Neuronal stem cell (in vitro differentiated cells): ENCODE measurements around the gene LSR.
"Not testable (repeated sequence)": the region's sequence is repeated elsewhere in the genome, so short reads cannot be mapped to it uniquely, and the experiment has no call there.

Experiments
- DNase-seq: peaks from one replicate; pipeline ENCODE4 v3.0.0-alpha.2; 2013; ENCODE audit warnings: low spot score
- H2AFZ ChIP-seq: one replicate; pipeline ENCODE4 v1.6.1; 2013; ENCODE audit warnings: mild to moderate bottlenecking, low read length, inconsistent platforms
- H2AK5ac ChIP-seq: 2 replicates; pipeline ENCODE4 v1.6.1; 2013; ENCODE audit warnings: low read depth, mild to moderate bottlenecking, inconsistent platforms, low read length, moderate library complexity, mixed read lengths
- H2BK120ac ChIP-seq: 2 replicates; pipeline ENCODE4 v1.6.1; 2013; ENCODE audit warnings: low read depth, mild to moderate bottlenecking, inconsistent platforms, low read length, moderate library complexity, mixed read lengths
- H2BK12ac ChIP-seq: one replicate; pipeline ENCODE4 v1.6.1; 2013; ENCODE audit warnings: low read length, inconsistent platforms
- H2BK15ac ChIP-seq: 2 replicates; pipeline ENCODE4 v1.6.1; 2013; ENCODE audit warnings: mild to moderate bottlenecking, low read length, inconsistent platforms, mixed read lengths
- H2BK5ac ChIP-seq: one replicate; pipeline ENCODE4 v1.6.1; 2013; ENCODE audit warnings: inconsistent platforms, mild to moderate bottlenecking, low read length, moderate library complexity
- H3K14ac ChIP-seq: one replicate; pipeline ENCODE4 v1.6.1; 2013; ENCODE audit warnings: low read length, inconsistent platforms
- H3K18ac ChIP-seq: 2 replicates; pipeline ENCODE4 v1.6.1; 2013; ENCODE audit warnings: low read length, inconsistent platforms
- H3K23ac ChIP-seq: 2 replicates; pipeline ENCODE4 v1.6.1; 2013; ENCODE audit warnings: low read depth, mild to moderate bottlenecking, mixed read lengths, low read length, inconsistent platforms; ENCODE audit not compliant: poor library complexity
- H3K27ac ChIP-seq: replicated peaks from 3 replicates; pipeline ENCODE4 v1.5.1; 2013; ENCODE audit warnings: low read length, inconsistent platforms
- H3K27me3 ChIP-seq, 3 experiments: 2 replicates each; pipeline ENCODE4 v1.6.1; 2013; ENCODE audit warnings: low read length in 3 of 3, mild to moderate bottlenecking in 2 of 3, inconsistent platforms in 1 of 3, low read depth in 1 of 3, mixed read lengths in 1 of 3, moderate library complexity in 1 of 3; ENCODE audit not compliant: control insufficient read depth in 3 of 3, insufficient read depth in 3 of 3
- H3K36me3 ChIP-seq, 2 donors: replicated peaks in 1 of 2; 2 replicates each; pipeline ENCODE4 v1.6.1; 2013; ENCODE audit warnings: low read length in 2 of 2; ENCODE audit not compliant: control insufficient read depth in 2 of 2, insufficient read depth in 2 of 2
- H3K4ac ChIP-seq: 2 replicates; pipeline ENCODE4 v1.6.1; 2013; ENCODE audit warnings: inconsistent platforms, mild to moderate bottlenecking, low read length, moderate library complexity
- H3K4me1 ChIP-seq, 2 donors: 1 replicate in 1 of 2; 2 replicates in 1 of 2; pipeline ENCODE4 v1.6.1; 2013; ENCODE audit warnings: low read length in 2 of 2, low read depth in 1 of 2; ENCODE audit not compliant: control insufficient read depth in 2 of 2, insufficient read depth in 1 of 2
- H3K4me2 ChIP-seq: one replicate; pipeline ENCODE4 v1.6.1; 2013; ENCODE audit warnings: mild to moderate bottlenecking, low read length, inconsistent platforms; ENCODE audit not compliant: insufficient read depth, poor library complexity, severe bottlenecking
- H3K4me3 ChIP-seq, 2 donors: 2 replicates each; pipeline ENCODE4 v1.5.1; 2013; ENCODE audit warnings: low read length in 2 of 2, mild to moderate bottlenecking in 2 of 2, inconsistent platforms in 1 of 2, moderate library complexity in 1 of 2
- H3K79me1 ChIP-seq: one replicate; pipeline ENCODE4 v1.6.1; 2013; ENCODE audit warnings: low read depth, mild to moderate bottlenecking, inconsistent platforms, low read length, moderate library complexity
- H3K9ac ChIP-seq: one replicate; pipeline ENCODE4 v1.6.1; 2013; ENCODE audit warnings: mild to moderate bottlenecking, low read depth, low read length, inconsistent platforms; ENCODE audit not compliant: poor library complexity
- H3K9me3 ChIP-seq, 2 donors: replicated peaks in 1 of 2; 2 replicates each; pipeline versions ENCODE3 to v1.6.1; 2013; ENCODE audit warnings: low read length in 2 of 2, mild to moderate bottlenecking in 2 of 2, inconsistent platforms in 1 of 2, low read depth in 1 of 2, mixed read lengths in 1 of 2, moderate library complexity in 1 of 2; ENCODE audit not compliant: control insufficient read depth in 2 of 2, insufficient read depth in 1 of 2
- H4K8ac ChIP-seq: one replicate; pipeline ENCODE4 v1.6.1; 2013; ENCODE audit warnings: low read depth, mild to moderate bottlenecking, inconsistent platforms, low read length, moderate library complexity
- H4K91ac ChIP-seq: one replicate; pipeline ENCODE4 v1.6.1; 2013; ENCODE audit warnings: low read length, low read depth, mild to moderate bottlenecking, inconsistent platforms; ENCODE audit not compliant: poor library complexity
- WGBS, 2 donors: extraction: QIAGEN DNeasy Blood & Tissue Kit; methylation state at CpG; one replicate each; pipeline ENCODE4 v1.1.7; 2013; ENCODE audit warnings: missing lambda C conversion rate in 2 of 2, mixed read lengths in 1 of 2; ENCODE audit not compliant: insufficient read length in 2 of 2, insufficient replicate concordance in 1 of 2; ENCODE audit errors: extremely low coverage in 2 of 2; 5-methylcytosine and 5-hydroxymethylcytosine counted together

LSR gene

DNA sequence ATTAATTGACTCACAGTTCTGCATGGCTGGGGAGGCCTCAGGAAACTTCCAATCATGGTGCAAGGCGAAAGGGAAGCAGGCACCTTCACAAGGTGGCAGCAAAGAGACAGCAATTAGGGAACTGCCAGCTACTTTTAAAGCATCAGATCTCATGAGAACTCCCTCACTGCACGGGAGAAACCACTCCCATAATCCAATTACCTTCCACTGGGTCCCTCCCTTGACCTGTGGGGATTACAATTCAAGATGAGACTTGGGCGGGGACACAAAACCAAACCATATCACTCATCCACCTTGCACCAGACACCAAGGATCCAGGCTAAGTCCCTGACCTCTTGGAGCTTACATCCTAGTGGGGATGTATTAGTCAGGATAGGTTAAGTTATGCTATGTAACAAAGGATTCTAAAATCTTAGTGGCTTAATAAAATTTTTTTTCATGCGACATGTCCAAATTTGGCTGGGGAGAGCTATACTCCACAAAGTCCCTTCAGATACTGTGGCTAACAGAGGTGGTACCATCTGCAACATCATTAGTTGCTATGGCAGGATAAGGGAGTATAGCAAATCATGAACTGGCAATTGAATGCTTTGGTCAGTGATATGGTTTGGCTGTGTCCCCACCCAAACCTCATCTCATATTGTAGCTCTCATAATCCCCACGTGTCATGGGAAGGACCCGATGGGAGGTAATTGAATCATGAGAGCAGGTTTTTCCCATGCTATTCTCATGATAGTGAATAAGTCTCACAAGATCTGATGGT is 12.0 kb upstream of the LSR start:
- no peak overlapping the region for H3K27ac ChIP-seq
- DNase-seq = no peak
- H3K23ac ChIP-seq = no peak overlapping the region
- peaks cover 0 to 2% of the 10 kb centered on the region in 2 donors for H3K9me3 ChIP-seq
- no peak overlapping the region for H4K8ac ChIP-seq
- H3K36me3 ChIP-seq = no peaks in the 10 kb centered on the region
- H3K79me1 ChIP-seq = no peaks in the 10 kb centered on the region
- no peak overlapping the region for H2BK15ac ChIP-seq
- H2AFZ ChIP-seq = no peak overlapping the region
- H2AK5ac ChIP-seq = no peak overlapping the region
- no peaks in the 10 kb centered on the region for H3K27me3 ChIP-seq
- no peak overlapping the region for H2BK5ac ChIP-seq
- no peak overlapping the region for H3K14ac ChIP-seq
- H3K18ac ChIP-seq = no peak overlapping the region
- no peak overlapping the region for H3K4me3 ChIP-seq
- no peak overlapping the region for H2BK120ac ChIP-seq
- H4K91ac ChIP-seq = no peak overlapping the region
- WGBS, 2 donors = no CpG with 5 or more reads among the region's 6 CpGs
- H2BK12ac ChIP-seq = no peak overlapping the region
- no peak overlapping the region for H3K4ac ChIP-seq
- H3K9ac ChIP-seq = no peak overlapping the region
- H3K4me1 ChIP-seq = no peaks in the 10 kb centered on the region
- no peak overlapping the region for H3K4me2 ChIP-seq

- not testable (repeated sequence) for H3K4me3 ChIP-seq, H3K4me2 ChIP-seq, H2BK15ac ChIP-seq, H4K8ac ChIP-seq, H3K9me3 ChIP-seq, H2BK120ac ChIP-seq, H3K9ac ChIP-seq, H2AFZ ChIP-seq, H2BK12ac ChIP-seq, H3K18ac ChIP-seq, H2BK5ac ChIP-seq, H4K91ac ChIP-seq, H2AK5ac ChIP-seq, H3K4ac ChIP-seq, H3K27ac ChIP-seq, H3K36me3 ChIP-seq, H3K14ac ChIP-seq, H3K23ac ChIP-seq, H3K79me1 ChIP-seq, DNase-seq, H3K4me1 ChIP-seq, H3K27me3 ChIP-seq
- no CpG with 5 or more reads among the region's 1 CpG for WGBS, 2 donors
Observed at GRCh38 chr19:35239597-35239996, 9.2 kb upstream of the LSR start.

- Histone ChIP-seq H2BK12ac (no peak overlapping the region), H3K4me2 (no peak overlapping the region), H3K79me1 (no peaks in the 10 kb centered on the region), H2BK120ac (no peak overlapping the region), H3K27me3 (no peaks in the 10 kb centered on the region), H4K8ac (no peak overlapping the region), H3K18ac (no peak overlapping the region), H3K14ac (no peak overlapping the region), H3K4me3 (no peak overlapping the region), H2BK15ac (no peak overlapping the region), H3K27ac (no peak overlapping the region), H2AFZ (no peak overlapping the region), H3K36me3 (no peaks in the 10 kb centered on the region), H4K91ac (no peak overlapping the region), H3K4ac (no peak overlapping the region), H2AK5ac (no peak overlapping the region), H3K9ac (no peak overlapping the region), H3K4me1 (no peaks in the 10 kb centered on the region), H3K9me3 (peaks cover 0 to 2% of the 10 kb centered on the region in 2 donors), H2BK5ac (no peak overlapping the region), H3K23ac (no peak overlapping the region)
- no CpG with 5 or more reads among the region's 1 CpG for WGBS, 2 donors
- no peak for DNase-seq
Observed at GRCh38 chr19:35240327-35240726, 8.5 kb upstream of the LSR start.

DNA sequence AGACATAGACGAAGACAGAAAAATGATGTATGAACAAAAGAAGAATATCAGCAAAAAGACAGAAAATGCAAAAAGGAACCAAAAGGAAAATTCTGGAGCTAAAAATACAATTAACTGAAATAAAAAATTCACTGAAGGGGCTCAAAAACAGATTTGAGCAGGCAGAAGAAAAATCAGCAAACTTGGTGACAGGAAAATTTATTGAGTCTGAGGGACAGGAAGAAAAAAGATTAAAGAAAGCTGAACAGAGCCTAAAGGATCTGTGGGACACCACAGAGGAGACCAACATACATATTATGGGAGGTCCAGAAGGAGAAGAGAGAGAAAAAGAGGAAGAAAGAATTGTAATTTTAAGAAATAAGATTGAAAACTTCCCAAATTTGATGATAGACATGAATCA is 7.4 kb upstream of the LSR start:
- no peak overlapping the region for H3K18ac ChIP-seq
- H2BK12ac ChIP-seq = no peak overlapping the region
- H4K8ac ChIP-seq = no peak overlapping the region
- no peaks in the 10 kb centered on the region for H3K4me1 ChIP-seq
- H3K79me1 ChIP-seq = no peaks in the 10 kb centered on the region
- no peak overlapping the region for H3K4me2 ChIP-seq
- no peak overlapping the region for H3K4me3 ChIP-seq
- H3K9ac ChIP-seq = no peak overlapping the region
- no peaks in the 10 kb centered on the region for H3K27me3 ChIP-seq
- H3K4ac ChIP-seq = no peak overlapping the region
- no peak overlapping the region for H3K14ac ChIP-seq
- H2BK120ac ChIP-seq = no peak overlapping the region
- no peak overlapping the region for H2BK15ac ChIP-seq
- no peak overlapping the region for H2BK5ac ChIP-seq
- no peak for DNase-seq
- no peak overlapping the region for H3K23ac ChIP-seq
- H3K36me3 ChIP-seq = no peaks in the 10 kb centered on the region
- no peak overlapping the region for H3K27ac ChIP-seq
- no CpG with 5 or more reads among the region's 1 CpG for WGBS, 2 donors
- H2AK5ac ChIP-seq = no peak overlapping the region
- no peak overlapping the region for H4K91ac ChIP-seq
- peaks cover under 1 to 2% of the 10 kb centered on the region in 2 donors for H3K9me3 ChIP-seq
- no peak overlapping the region for H2AFZ ChIP-seq
